GM23248 (cell line): ENCODE results near the gene DTX2. TPM values are rescaled to one million over a fixed set of nuclear protein-coding genes. Genes with fewer than 3 reads are reported as not detected.
"Not testable (repeated sequence)": the region's sequence is repeated elsewhere in the genome, so short reads cannot be mapped to it uniquely, and the experiment has no call there.

Experiments used
- DNase-seq: peaks from one replicate; pipeline ENCODE4 v3.0.0-alpha.2; 2015
- H2AFZ ChIP-seq: fragments of 200-600 bp; sonication (generic); 2 replicates; pipeline ENCODE4 v1.6.1; 2016; ENCODE audit warnings: antibody characterized with exemption
- H3F3A ChIP-seq: fragments of 200-600 bp; sonication (generic); 2 replicates; pipeline ENCODE4 v1.6.1; 2016; ENCODE audit warnings: mild to moderate bottlenecking, antibody characterized with exemption, mixed run types; ENCODE audit not compliant: insufficient read depth
- H3K27ac ChIP-seq: fragments of 200-600 bp; sonication (generic); 2 replicates; pipeline ENCODE4 v1.5.1; 2016; ENCODE audit warnings: mild to moderate bottlenecking
- H3K27me3 ChIP-seq: fragments of 200-600 bp; sonication (generic); replicated peaks from 2 replicates; pipeline ENCODE4 v1.6.1; 2016; ENCODE audit warnings: mild to moderate bottlenecking; ENCODE audit not compliant: insufficient read depth
- H3K36me3 ChIP-seq: fragments of 200-600 bp; sonication (generic); 2 replicates; pipeline ENCODE4 v1.6.1; 2016; ENCODE audit warnings: low read depth, mild to moderate bottlenecking
- H3K4me1 ChIP-seq: fragments of 200-600 bp; sonication (generic); 2 replicates; pipeline ENCODE4 v1.6.1; 2016; ENCODE audit warnings: mild to moderate bottlenecking; ENCODE audit not compliant: insufficient read depth
- H3K4me2 ChIP-seq: fragments of 200-600 bp; sonication (generic); one replicate; pipeline ENCODE4 v1.6.1; 2016; ENCODE audit warnings: mild to moderate bottlenecking; ENCODE audit not compliant: unreplicated experiment
- H3K4me3 ChIP-seq: fragments of 200-600 bp; sonication (generic); 2 replicates; pipeline ENCODE4 v1.5.1; 2016; ENCODE audit warnings: mild to moderate bottlenecking
- H3K79me2 ChIP-seq: fragments of 200-600 bp; sonication (generic); 2 replicates; pipeline ENCODE4 v1.6.1; 2016; ENCODE audit warnings: mild to moderate bottlenecking; ENCODE audit not compliant: insufficient read depth
- H3K9ac ChIP-seq: fragments of 200-600 bp; sonication (generic); 2 replicates; pipeline ENCODE4 v1.6.1; 2016; ENCODE audit warnings: mild to moderate bottlenecking
- H3K9me2 ChIP-seq: fragments of 200-600 bp; sonication (generic); 2 replicates; pipeline ENCODE4 v1.6.1; 2016; ENCODE audit warnings: mixed run types, mild to moderate bottlenecking, moderate library complexity; ENCODE audit not compliant: insufficient read depth
- H3K9me3 ChIP-seq: fragments of 200-600 bp; sonication (generic); one replicate; pipeline ENCODE4 v1.6.1; 2017; ENCODE audit warnings: low read depth
- H4K20me1 ChIP-seq: fragments of 200-600 bp; sonication (generic); 2 replicates; pipeline ENCODE4 v1.6.0; 2016; ENCODE audit not compliant: insufficient read depth
- WGBS, 2 experiments: methylation state at CpG; one replicate each; pipeline ENCODE4 v1.1.6; 2015 to 2017; ENCODE audit warnings: low lambda C conversion rate in 2 of 2, low coverage in 1 of 2; ENCODE audit errors: missing lambda C conversion rate in 2 of 2; 5-methylcytosine and 5-hydroxymethylcytosine counted together
- in situ Hi-C: fragments of 300-500 bp; cut with MboI; formaldehyde crosslinking; loops from 2 replicates; pipeline ENCODE4 v1.15.0; 2020
- polyA plus RNA-seq: library from polyadenylated mRNA; unstranded; fragments of >200 nt; fragmentation: Nextera tagmentation; extraction: Ambion mirVana; gene quantifications from 2 replicates; pipeline ENCODE4 v1.2.1, GENCODE V29; 2016
- total RNA-seq: library from RNA; depleted of rRNA; stranded (reverse); fragments of >200 nt; shearing (Covaris generic); gene quantifications from 2 replicates; pipeline ENCODE4 v1.2.3, GENCODE V29; 2014

The DTX2 gene
- total and polyA plus RNA-seq, 2 experiments from 2014 or later: 4.3 to 9.7 TPM

DNA sequence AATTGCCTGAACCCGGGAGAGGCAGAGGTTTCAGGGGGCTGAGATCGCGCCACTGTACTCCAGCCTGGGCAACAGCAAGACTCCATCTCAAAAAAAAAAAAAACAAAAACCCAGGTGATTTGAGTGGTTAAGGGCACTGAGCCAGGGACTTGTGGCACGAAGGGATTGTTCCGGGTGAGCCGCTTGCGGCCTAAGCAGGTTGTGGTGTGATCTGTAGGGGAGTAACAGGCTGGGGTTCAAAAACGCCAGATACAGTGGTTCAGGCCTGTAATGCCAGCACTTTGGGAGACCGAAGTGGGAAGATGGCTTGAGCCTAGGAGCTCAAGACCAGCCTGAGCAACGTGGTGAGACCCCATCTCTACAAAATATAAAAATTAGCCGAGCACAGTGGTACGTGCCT lies 17.7 kb upstream of the DTX2 start:
- in situ Hi-C loops, H3K4me3 ChIP-seq, DNase-seq, H2AFZ ChIP-seq, H3K36me3 ChIP-seq, H3K27me3 ChIP-seq, H4K20me1 ChIP-seq, H3K4me2 ChIP-seq, H3K27ac ChIP-seq, H3K9me3 ChIP-seq, H3K79me2 ChIP-seq, H3K9ac ChIP-seq, H3F3A ChIP-seq, H3K4me1 ChIP-seq, H3K9me2 ChIP-seq: not testable (repeated sequence)
- 88 to 90% methylated on average over 12 of the region's 12 CpGs for WGBS, 2 experiments

GRCh38 chr7:76445577-76446008 lies 15.9 kb upstream of the DTX2 start:
- H3K9ac ChIP-seq, H3K4me3 ChIP-seq, H4K20me1 ChIP-seq, H3K79me2 ChIP-seq, H3K4me1 ChIP-seq, H3K9me3 ChIP-seq, H3F3A ChIP-seq, H3K27me3 ChIP-seq, H3K36me3 ChIP-seq, in situ Hi-C loops, H3K9me2 ChIP-seq: not testable (repeated sequence)
- H3K4me2 ChIP-seq: peak overlapping the region; percentile 68
- peak overlapping the region; percentile 60 for H3K27ac ChIP-seq
- H2AFZ ChIP-seq: peak overlapping the region; percentile 69
- WGBS, 2 experiments: 0 to 1% methylated on average over 4 to 5 of the region's 5 CpGs
- peak; percentile 74 for DNase-seq

- in situ Hi-C loops, H3K4me3 ChIP-seq: not testable (repeated sequence)
- WGBS, 2 experiments: 27 to 36% methylated on average over 2 of the region's 4 CpGs
Measured at GRCh38 chr7:76457017-76457416, 4.5 kb upstream of the DTX2 start.

DNA sequence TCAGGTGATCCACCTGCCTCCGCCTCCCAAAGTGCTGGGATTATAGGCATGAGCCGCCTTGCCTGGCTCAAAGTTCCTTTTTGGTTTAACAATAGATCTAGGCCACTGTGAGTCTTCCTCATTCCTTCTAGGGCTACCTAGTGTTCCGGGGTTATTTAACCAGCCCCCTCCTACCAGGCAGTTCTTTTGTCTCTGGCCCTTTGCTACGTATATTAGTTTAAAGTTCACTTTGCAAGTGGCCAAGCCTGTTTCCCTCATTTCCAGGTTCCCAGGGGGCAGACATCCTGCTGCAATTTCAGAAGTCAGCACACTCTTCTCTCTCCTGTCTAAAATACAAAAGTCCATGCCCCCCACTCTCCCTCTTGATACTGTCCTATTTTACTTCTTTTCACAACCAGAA lies 3.0 kb upstream of the DTX2 start:
- WGBS, 2 experiments: 53 to 72% methylated on average over 2 of the region's 4 CpGs
- H4K20me1 ChIP-seq, H3K4me1 ChIP-seq, H2AFZ ChIP-seq, H3K27ac ChIP-seq, H3K9me2 ChIP-seq, H3F3A ChIP-seq, H3K36me3 ChIP-seq, H3K4me2 ChIP-seq, H3K27me3 ChIP-seq, DNase-seq, H3K9me3 ChIP-seq, in situ Hi-C loops, H3K79me2 ChIP-seq, H3K4me3 ChIP-seq, H3K9ac ChIP-seq: not testable (repeated sequence)

More at GRCh38 chr7:76457017-76457416, 4.5 kb upstream of the DTX2 start:
- H3F3A ChIP-seq, H3K27me3 ChIP-seq, H3K9me3 ChIP-seq, H3K9ac ChIP-seq, H3K4me1 ChIP-seq, H3K79me2 ChIP-seq, H3K4me2 ChIP-seq, H3K36me3 ChIP-seq, H2AFZ ChIP-seq, H3K9me2 ChIP-seq, DNase-seq, H4K20me1 ChIP-seq, H3K27ac ChIP-seq: not testable (repeated sequence)

DNA sequence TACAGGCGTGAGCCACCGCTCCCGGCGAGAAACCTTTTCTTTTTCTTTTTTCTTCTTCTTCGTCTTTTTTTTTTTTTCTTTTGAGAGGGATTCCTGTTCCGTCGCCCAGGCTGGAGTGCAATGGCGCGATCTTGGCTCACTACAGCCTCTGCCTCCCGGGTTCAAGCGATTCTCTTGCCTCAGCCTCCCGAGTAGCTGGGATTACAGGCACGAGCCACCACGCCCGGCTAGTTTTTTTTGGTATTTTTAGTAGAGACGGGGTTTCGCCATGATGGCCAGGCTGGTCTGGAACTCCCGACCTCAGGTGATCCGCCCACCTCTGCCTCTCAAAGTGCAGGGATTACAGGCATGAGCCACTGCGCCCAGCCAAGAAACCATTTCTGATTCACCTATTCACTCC lies 742 bp upstream of the DTX2 start:
- 63 to 69% methylated on average over 10 to 15 of the region's 20 CpGs for WGBS, 2 experiments
- H3K4me2 ChIP-seq, H3K79me2 ChIP-seq, H4K20me1 ChIP-seq, in situ Hi-C loops, H3K27me3 ChIP-seq, H2AFZ ChIP-seq, H3K9me3 ChIP-seq, H3K4me3 ChIP-seq, H3K9me2 ChIP-seq, H3K4me1 ChIP-seq, H3F3A ChIP-seq, DNase-seq, H3K9ac ChIP-seq, H3K36me3 ChIP-seq, H3K27ac ChIP-seq: not testable (repeated sequence)

GRCh38 chr7:76462271-76462882 lies 868 bp downstream of the DTX2 start:
- H3K4me3 ChIP-seq, H3K9me2 ChIP-seq, DNase-seq, H3K4me1 ChIP-seq, H3K36me3 ChIP-seq, H3K27me3 ChIP-seq, H3F3A ChIP-seq, H3K27ac ChIP-seq, H3K4me2 ChIP-seq, H3K9ac ChIP-seq, H3K9me3 ChIP-seq, in situ Hi-C loops, H2AFZ ChIP-seq, H3K79me2 ChIP-seq, H4K20me1 ChIP-seq: not testable (repeated sequence)
- WGBS, 2 experiments: no CpG with 5 or more reads among the region's 17 CpGs

- H3K9me3 ChIP-seq, H3K36me3 ChIP-seq, H3K27ac ChIP-seq, H4K20me1 ChIP-seq, in situ Hi-C loops, H2AFZ ChIP-seq, H3K9me2 ChIP-seq, H3K4me2 ChIP-seq, H3K4me1 ChIP-seq, H3F3A ChIP-seq, H3K4me3 ChIP-seq, H3K27me3 ChIP-seq, DNase-seq, H3K9ac ChIP-seq: not testable (repeated sequence)
- 84 to 89% methylated on average over 4 to 5 of the region's 5 CpGs for WGBS, 2 experiments
- H3K79me2 ChIP-seq: peaks cover 12% of the 10 kb centered on the region
Measured at GRCh38 chr7:76464959-76465358, 3.5 kb downstream of the DTX2 start.

- no CpG with 5 or more reads among the region's 8 CpGs for WGBS, 2 experiments
- H3K27me3 ChIP-seq, H2AFZ ChIP-seq, H4K20me1 ChIP-seq, DNase-seq, H3K9me3 ChIP-seq, H3K27ac ChIP-seq, in situ Hi-C loops, H3K9ac ChIP-seq, H3K9me2 ChIP-seq, H3K36me3 ChIP-seq, H3K4me3 ChIP-seq, H3K4me1 ChIP-seq, H3K4me2 ChIP-seq, H3F3A ChIP-seq: not testable (repeated sequence)
- H3K79me2 ChIP-seq: peaks cover 12% of the 10 kb centered on the region
Measured at GRCh38 chr7:76465950-76466349, 4.4 kb downstream of the DTX2 start.
